Fibroblast of skin of left quadriceps (primary cell): ENCODE data around the gene FAM89A.

Experiments used
- DNase-seq, 2 experiments: peaks; one replicate each; pipeline ENCODE4 v3.0.0-alpha.2; 2013; ENCODE audit warnings: low read depth in 2 of 2

The FAM89A gene

DNA sequence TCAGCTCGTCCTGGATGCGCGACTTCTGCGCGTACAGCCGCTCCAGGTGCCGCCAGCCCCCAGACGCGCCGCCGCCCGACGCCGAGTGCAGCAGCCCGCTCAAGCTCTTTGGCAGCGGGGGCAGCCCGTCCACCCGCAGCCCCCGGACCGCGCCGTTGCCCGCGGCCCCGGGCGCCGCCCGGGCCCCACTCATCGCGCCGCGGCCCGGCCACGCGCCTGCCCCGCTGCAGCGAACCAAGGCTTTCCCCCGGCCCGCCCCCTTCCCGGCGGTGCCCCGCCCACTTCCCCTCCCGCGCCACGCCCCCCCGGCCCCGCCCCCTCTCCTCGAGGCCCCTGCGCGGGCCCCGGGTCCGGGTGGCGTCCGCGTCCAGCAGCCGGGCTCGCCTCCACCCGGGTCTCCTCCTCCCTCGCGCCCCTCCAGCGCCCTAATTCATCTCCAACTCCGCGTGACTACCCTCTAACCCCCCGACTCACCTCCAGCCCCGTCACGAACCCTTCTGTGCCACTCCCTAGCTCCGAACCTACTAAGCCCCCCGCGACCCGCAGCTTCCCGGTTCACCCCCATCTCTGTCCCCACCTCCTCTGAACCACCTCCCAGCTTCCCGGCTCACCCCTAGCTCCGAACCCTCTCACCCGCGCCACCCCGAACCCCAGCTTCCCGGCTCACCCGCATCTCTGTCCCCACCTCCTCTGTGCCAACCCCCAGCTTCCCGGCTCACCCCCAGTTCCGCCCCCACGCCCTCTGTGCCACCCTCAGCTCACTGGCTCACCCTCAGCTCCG, at the start of gene FAM89A:
Gene FAM89A (minus strand): TSS at position 236 of the 781 bp plus-strand sequence. CDS start 43 bp downstream, at position 193.
- DNase-seq: no peak

DNA sequence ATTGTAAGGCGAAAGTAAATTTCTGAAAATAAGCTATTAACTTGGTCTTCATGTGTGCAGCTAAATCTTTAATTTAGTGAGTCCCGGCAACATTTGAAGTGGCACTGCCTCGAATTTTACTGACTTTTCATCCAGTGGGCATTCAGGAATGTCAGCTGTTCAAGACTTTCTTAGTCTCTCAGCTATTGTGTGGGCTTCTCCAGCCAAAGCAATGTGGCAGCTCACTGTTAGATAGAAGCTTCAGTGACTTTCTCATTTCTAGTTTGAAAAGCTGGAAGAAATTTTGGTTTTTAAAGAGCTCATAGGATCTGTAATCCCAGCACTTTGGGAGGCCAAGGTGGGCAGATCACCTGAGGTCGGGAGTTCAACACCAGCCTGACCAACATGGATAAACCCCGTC, 44.3 kb upstream of the FAM89A start:
- DNase-seq: no peak

DNA sequence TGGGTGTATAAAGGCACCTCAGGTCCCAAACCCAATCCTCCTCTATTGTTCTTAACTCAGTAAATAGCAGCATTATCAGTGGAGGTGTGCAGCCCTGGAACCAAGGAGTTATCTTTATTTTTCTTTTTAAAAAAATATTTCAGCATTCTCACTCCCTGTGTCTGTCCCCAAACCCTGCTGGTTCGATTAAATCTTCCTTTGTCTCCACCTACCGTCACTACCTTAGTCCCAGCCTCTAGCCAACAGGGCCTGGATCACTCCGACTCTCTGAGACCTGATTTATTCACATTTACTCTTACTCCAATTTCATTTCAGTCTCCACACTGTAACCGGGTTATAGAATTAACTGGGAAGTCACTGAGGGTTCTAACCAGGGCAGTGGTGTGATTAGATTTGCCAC, 39.1 kb upstream of the FAM89A start:
- DNase-seq: no peak

DNA sequence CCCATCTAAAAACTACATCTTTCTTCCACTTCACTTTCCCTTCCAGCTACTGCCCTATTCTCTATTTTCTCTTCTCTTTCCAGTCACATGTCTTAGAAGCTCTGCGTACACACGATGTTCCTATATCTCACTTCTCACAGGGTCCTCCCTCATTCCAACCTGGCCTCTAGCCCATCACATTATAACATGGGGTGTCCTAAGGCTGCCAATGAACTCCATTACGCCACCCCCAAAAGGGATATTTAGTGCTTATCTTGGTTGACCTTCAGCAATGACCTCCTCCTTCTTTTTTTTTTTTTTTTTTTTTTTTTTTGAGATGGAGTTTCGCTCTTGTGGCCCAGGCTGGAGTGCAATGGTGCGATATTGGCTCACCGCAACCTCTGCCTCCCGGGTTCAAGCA, 38.2 kb upstream of the FAM89A start:
- no peak for DNase-seq

DNA sequence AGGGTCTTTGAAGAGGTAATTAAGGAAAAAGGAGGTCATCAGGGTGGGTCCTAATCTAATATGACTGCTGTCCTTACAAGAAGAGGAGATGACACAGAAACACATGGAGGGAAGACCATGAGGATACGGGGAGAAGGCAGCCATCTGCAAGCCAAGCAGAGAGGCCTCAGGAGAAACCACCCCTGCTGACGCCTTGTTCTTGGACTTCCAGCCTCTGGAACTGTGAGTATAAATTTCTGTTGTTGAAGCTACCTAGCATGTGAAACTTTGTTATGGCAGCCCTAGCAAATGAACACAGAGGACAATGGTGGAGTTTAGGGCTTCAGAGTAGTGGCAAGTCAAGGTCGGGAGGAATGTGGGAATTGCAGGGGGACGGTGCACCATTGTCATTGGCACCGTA, 36.7 kb upstream of the FAM89A start:
- no peak for DNase-seq

DNA sequence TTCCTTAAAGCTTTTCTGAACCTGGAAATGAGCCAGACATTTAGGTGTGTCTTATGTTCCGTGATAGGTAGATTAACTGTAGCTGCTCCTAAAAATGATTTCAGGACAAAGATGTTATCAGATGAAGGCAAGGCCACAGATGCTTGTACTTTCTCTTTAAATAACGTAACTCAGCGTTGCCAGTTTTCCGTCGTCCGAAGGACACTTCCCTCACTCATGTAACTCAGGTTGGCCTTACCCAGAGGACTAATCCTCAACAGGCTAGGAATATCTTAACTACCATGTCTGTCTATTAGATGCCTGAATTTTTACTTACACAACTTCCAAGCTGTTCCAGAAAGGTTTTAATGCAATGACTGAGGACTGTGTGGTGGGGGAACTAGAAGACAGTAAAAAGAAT, 35.4 kb upstream of the FAM89A start:
- DNase-seq: no peak

DNA sequence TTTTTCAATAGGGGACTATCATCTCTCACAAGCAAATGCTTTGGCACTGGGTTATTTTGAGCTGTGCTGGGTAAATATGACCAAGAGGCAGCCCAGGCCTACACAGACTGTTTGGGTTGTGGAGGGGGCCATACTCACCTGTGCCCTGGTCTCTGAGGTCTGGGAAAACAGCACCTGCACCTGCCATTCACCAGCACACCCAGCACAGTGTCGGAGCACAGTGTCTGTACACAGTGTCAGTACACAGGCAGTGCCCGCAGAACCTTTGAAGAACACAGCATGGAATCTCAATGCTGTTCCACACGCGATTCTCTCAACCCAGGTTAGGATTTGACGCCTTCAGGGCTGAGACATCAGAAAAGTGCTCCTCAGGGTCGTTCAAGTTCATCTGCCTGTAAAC, 35.0 kb upstream of the FAM89A start:
- no peak for DNase-seq

DNA sequence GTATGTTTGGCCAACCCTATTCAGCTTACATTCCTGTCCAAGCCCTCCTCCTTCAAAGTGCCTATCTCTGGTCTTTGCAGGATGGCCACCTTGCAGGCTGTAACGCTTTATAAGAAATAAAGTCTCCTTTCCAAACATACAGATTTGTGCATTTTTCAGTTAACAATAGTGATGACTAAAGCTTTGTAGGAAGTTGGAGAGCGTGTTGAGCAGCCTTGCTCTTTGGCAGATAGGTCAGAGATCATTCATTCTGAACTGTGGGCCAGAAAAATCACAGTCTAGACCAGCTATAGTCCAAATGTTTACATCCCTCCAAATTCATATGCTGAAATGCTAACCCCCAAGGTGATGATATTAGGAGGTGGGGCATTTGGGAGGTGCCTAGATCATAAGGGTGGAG, 34.0 kb upstream of the FAM89A start:
- DNase-seq: no peak

DNA sequence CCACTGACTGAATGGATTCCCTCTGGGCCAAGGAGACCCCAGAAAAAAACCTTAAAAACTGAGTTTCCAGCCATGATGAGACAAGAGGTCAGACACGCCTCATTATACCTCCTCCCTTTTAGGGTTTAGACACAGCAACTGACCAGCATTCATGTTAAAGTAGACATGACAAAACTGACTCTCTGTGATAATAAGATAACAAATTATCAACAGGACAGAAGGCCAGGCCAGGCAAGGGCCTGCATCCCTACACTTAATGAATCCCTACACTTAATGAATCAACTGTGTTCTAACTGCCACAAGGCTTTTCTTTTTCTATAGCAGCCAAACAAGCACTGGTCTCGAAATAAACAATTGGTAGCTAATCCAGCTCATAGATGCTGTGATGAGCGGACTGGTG, 33.3 kb upstream of the FAM89A start:
- no peak for DNase-seq

DNA sequence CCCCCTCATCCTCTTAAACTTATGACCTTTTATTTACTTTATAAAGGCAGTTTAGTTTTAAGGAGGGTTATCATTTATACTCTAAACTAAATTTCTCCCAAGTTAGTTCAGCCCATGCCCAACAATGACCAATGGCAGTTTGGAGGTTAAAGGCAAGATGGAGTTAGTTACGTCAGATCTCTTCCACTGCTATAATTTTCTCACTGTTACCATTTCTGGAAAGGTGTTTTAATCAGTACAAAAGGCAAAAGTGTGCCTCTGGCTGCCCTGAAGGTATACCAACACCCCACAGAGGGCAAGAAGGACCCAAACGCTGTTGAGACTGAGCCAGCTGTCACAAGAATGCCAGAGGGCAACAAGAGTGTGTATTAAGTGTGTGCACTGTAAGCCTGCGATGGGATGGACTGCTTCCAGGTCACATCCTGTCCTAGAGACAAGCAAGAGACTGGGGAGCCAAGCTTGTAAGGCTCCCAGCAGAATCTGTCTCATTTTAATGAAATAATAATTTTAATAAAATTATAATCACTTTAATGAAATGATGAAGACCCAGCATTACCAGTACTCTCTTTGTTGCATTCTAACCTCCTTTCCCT, 32.5 kb upstream of the FAM89A start:
- no peak for DNase-seq

DNA sequence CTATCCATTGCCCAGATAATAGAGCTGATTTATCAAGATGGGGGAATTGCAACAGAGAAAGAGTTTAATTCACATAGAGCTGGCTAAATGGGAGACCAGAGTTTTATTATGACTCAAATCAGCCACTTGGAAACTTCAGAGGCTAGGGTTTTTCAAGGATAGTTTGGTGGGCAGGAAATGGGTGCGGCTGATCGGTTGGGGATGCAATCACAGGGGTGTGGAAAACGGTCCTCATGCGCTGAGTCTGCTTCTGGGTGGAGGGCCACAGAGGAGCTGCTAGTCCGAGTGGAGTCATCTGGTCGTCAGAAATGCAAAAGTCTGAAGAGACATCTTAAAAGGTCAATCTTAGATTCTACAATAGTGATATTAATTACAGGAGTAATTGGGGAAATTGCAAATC, 32.0 kb upstream of the FAM89A start:
- DNase-seq: no peak

DNA sequence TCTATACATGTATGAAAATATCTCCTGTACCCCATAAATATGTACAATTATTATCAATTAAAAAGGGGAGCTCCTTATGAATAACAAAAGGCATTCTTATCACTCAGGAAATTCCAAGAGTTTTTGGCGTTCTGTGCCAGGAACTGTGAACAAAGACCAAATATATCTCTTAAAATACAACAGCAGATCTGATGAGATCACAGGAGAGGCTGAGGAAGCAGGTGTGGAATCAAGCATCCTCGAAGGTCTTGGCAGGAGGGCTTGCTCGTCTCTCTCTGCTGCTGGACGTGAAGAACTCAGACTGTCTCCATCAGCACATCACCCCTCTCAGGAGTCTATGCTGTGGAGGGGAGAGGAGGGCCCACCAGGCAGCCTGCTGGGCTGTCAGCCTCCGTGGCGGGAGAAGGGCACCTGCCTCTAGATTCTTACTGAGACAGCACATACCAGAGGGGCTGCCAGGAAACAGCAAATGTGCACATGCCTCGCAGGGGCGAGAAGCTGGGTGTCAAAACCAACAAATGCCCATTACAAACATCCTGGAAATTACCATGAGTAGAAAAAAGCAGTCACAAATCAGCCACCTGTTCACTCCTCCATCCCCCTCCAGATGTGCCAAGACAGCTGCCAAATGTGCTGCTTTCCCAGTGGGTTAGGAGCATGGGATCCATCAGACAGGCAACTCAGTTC, 30.8 kb upstream of the FAM89A start:
- DNase-seq: no peak

DNA sequence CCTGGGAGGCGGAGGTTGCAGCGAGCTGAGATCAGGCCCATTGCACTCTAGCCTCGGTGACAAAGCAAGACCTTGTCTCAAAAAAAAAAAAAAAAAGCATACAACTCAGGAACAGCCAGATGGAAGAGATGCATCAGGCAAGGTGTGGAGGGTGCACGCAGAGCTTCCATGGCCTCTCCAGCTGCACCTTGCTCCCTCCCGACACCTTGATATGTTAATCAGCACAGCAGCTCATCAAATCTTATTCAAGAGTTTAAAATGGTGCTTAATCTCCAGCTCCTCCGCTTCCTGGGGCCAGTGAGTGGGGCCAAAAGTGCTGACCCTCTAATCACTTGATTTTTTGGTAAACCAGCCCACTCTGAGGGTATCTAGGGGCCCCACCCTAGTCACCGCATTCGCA, 29.3 kb upstream of the FAM89A start:
- DNase-seq: no peak

DNA sequence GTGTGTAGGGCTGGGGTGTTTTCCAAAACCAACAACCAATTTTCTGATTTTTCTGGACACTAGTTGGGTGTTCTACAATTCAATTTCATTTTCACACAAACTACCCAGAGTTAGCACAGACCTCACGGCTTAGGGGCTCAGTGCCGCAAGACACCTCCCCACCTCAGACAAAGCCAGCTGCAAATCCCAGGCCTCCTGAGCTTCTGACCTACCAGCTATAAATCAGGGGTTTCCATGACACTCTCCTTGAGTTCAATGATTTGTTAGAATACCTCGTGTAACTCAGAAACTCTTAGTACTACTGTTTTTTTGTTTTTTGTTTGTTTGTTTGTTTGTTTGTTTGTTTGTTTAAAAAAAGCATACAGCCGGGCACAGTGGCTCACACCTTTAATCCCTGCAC, 28.7 kb upstream of the FAM89A start:
- no peak for DNase-seq

DNA sequence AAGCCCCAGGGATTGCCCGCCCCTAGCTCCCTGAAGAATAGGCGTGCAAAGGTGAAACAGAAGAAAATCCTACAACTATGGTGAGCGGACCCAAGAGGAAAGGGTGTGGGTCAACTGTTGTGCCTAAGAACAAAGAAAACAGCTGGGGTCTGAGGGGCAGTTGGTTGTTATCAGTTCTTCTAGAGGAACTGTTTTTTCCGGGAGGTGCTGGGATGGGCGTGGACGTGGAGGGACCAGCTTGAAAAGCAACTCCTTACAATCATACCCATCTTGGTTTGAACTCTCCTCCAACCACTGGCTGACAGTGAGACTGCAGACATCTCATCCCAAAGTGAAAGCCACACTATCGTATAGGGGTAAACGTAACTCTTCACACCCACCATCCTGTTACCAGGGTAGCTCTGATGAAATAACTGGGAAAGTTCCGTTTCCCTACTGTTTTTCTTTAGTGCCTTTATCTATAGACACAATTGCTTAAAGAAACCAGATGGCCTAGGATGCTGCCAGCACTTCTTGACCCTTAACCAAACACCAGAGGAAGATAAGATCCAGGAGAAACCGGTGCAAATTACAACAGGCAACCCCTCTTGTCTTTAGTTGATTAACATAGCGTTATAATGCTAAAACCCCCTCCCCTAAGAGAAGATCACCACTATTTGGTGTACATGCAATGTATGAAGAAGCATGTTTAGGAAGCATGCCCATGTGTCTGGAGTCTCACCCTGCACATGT, 25.6 kb upstream of the FAM89A start:
- DNase-seq: no peak

DNA sequence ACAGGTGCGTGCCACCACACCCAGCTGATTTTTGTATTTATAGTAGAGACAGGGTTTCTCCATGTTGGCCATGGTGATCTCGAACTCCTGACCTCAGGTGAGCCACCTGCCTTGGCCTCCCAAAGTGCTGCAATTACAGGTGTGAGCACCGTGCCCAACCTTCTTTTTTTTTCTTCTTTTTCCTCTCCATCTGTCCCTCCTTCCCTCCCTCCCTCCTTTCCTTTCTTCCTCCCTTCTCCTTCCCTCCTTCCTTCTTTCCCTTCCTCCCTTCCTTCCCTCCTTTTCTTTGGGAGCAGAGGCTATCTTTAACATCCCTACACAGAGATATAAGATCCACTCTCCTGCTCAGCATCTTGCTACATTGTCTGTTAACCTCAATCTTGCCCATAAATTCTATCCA, 24.4 kb upstream of the FAM89A start:
- no peak for DNase-seq

DNA sequence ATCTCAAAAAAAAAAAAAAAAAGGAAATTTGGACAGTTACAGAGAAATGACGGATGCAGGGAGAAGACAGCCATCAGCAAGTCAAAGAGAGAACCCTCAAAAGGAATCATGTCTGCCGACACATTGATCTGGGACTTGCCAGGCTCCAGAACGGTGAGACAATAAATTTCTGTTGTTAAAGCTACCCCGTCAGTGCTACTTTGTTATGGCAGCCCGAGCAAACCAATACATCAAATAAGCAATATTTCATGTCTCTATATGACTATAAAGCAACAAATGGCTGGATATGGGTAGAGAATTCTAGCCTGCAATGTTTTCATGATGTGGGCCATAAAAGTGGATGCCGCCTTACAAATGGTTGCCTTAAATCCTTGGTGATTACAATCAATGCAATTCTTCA, 23.3 kb upstream of the FAM89A start:
- no peak for DNase-seq

DNA sequence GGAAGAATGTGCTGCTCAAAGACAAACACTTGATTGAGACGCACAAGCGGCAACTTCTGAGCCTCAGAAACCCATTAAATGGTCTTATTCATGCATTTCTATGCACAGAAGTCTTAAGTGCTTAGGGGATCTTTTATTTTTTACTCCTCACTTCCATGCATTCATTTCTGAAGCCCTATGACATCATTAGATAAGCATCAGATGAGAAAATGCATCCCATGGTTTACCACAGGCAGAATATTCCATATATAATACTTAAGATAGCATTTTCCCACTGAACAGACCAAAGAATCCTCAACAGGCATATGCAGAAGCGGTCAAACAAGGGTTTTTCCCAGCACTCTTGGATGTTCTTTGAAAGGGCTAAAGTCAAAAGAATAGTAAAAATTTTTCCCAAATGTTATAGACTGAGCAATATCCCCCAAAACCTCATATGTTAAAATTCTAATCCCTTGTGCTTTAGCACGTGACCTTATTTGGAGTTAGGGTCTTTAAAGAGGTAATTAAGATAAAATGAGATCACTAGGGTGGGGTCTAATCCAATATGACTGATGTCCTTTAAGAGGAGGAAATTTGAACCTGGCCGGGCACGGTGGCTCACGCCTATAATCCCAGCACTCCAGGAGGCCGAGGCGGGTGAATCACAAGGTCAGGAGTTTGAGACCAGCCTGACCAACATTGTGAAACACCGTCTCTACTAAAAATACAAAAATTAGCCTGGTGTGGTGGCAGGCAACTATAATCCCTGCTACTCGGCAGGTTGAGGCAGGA, 22.6 kb upstream of the FAM89A start:
- peak in 1 of 2 experiments; percentile 20 for DNase-seq

DNA sequence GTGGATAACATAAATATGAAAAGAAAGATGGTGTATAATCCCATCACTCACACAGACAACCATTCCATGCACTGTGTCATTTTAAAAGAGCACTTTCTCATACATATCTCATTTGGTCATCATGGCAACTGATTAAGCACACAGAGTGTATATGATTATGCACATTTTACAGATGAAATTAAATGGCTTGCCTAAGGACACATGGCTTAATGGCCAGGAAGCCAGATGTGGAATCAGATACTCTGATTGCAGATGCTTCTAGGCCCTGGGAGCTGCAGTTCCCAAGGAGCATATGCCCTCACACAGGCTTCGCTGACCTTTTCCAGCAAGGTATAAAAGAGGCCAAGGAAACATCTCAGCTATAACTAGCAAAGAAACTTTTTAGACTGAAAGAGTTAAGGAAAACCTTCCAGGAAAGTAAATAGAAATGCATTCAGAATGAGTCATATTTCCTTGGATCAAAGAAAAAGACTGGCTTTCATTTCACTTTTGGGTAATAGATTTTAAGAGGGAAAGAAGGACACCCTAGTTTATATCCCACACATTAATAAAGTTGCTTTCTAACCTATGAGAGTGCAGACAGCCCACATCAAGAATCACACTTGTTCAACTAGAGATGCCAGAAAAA, 19.6 kb upstream of the FAM89A start:
- no peak for DNase-seq

DNA sequence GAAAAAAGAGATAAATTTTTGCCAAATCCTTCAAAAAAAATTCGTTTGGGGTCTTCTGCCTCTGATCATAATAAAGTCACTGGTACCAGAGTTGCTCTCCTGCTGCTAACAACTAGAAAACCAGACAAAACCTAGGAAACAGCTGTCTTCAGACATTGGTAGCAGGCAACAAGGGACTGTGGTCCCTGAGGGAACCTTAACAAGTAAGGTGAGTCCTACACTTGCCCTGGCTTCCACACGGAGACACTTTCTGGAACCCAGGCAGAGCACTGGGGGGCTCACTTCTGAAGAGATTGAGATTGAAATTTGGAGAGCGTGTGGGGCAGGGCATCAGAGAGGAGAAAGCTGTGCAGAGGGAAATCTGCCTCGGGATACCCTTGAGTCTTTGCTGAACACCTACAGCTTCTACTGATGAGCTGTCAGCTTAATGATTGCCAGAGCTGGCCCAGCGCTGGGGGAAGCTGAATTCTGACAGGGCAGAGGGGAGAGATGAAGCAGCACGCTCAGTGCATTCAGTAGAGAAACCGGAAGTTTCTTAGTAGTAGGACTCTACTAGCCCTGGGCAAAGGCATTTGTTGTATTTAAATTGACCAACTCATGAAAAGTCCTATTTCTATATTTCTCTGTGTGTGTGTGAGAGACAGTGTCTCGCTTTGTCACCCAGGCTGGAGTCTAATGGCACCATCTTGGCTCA, 18.5 kb upstream of the FAM89A start:
- no peak for DNase-seq

DNA sequence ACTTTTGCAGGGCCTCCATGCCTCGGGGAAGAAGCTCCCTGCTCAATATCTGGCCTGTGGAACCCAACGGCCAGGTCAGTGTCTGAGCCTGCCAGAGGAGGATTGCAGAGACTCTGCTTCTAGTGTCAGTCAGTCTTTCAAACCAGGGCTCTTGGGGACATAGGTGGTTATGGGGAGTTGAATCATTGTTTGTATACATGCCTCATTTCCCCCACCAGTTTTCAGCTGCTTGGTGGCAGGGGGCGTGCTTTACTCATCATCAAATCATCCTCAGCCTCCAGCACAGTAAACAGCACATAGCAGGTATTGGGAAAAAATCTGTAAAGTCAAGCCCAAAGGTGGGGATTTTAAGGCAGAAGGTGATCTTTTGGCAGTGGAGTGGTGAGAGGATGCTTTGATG, 17.4 kb upstream of the FAM89A start:
- no peak for DNase-seq
